ENCODE data around the gene PJA1. TPM values are rescaled to one million over a fixed set of nuclear protein-coding genes. Genes with fewer than 3 reads are reported as not detected.
A peak's percentile ranks its signal among the peaks of the same experiment; 100 is the strongest.

PJA1 gene
- total and polyA plus RNA-seq, 12 donors, result 4.7 to 49.6 (median 23.4) TPM

GRCh38 chrX:69139516-69139915 is 25.7 kb downstream of the PJA1 start:
- Histone ChIP-seq H3K36me3 (replicated peaks in 1 of 2) (no peaks in the 10 kb centered on the region), H3K27ac (peak overlapping the region in 1 of 5 donors; percentile 16), H3K27me3 (peaks cover 5% of the 10 kb centered on the region), H3K9me3 (replicated peaks in 1 of 3) (no peaks in the 10 kb centered on the region), H3K4me1 (replicated peaks in 1 of 2) (no peaks in the 10 kb centered on the region), H3K4me3 (no peak overlapping the region)
- 85 to 92% (median 86%) methylated on average over 7 to 10 of the region's 10 CpGs for WGBS, 4 donors
- intact Hi-C loops (cut with DNase I), result no loop called here
- no peak for DNase-seq
- no peak for TF ChIP-seq POLR2A (IDR thresholded peaks at IDR 0.05)
- TF ChIP-seq, protein P1, sequence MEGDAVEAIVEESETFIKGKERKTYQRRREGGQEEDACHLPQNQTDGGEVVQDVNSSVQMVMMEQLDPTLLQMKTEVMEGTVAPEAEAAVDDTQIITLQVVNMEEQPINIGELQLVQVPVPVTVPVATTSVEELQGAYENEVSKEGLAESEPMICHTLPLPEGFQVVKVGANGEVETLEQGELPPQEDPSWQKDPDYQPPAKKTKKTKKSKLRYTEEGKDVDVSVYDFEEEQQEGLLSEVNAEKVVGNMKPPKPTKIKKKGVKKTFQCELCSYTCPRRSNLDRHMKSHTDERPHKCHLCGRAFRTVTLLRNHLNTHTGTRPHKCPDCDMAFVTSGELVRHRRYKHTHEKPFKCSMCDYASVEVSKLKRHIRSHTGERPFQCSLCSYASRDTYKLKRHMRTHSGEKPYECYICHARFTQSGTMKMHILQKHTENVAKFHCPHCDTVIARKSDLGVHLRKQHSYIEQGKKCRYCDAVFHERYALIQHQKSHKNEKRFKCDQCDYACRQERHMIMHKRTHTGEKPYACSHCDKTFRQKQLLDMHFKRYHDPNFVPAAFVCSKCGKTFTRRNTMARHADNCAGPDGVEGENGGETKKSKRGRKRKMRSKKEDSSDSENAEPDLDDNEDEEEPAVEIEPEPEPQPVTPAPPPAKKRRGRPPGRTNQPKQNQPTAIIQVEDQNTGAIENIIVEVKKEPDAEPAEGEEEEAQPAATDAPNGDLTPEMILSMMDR (IDR thresholded peaks at IDR 0.05), result no peak

GRCh38 chrX:69138512-69138911 is 26.7 kb downstream of the PJA1 start:
- WGBS, 4 donors, result 52 to 80% (median 55%) methylated on average over 3 of the region's 3 CpGs

DNA sequence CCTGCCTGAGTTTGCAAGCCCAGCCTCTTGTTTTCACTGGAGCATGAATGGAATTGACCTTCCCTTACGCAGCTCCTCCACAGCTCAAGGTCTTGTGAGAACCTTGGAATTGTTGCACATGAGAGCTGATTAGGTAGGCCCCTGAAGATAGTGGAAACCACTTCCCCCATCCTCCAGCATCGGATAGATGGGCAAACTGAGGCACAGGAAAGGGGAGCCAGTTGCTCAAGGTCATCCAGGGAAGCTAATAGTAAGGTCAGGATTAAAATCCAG is 27.2 kb downstream of the PJA1 start:
- H3K9me3 ChIP-seq (replicated peaks in 1 of 3), result no peaks in the 10 kb centered on the region
- TF ChIP-seq POLR2A (IDR thresholded peaks at IDR 0.05), result no peak
- TF ChIP-seq, protein P1 (IDR thresholded peaks at IDR 0.05), result no peak
- H3K27ac ChIP-seq, result peak overlapping the region in 2 of 5 donors; percentile 37 to 79
- WGBS, 4 donors, result 17 to 50% (median 34%) methylated on average over 2 of the region's 2 CpGs
- intact Hi-C loops (cut with DNase I), result no loop called here
- DNase-seq, result no peak
- H3K36me3 ChIP-seq (replicated peaks in 1 of 2), result no peaks in the 10 kb centered on the region
- H3K4me1 ChIP-seq (replicated peaks in 1 of 2), result no peaks in the 10 kb centered on the region
- no peak overlapping the region for H3K4me3 ChIP-seq
- H3K27me3 ChIP-seq, result peaks cover 5% of the 10 kb centered on the region

More at GRCh38 chrX:69138512-69138911, 26.7 kb downstream of the PJA1 start:
- Histone ChIP-seq H3K36me3 (replicated peaks in 1 of 2) (no peaks in the 10 kb centered on the region), H3K4me3 (no peak overlapping the region), H3K27me3 (peaks cover 5% of the 10 kb centered on the region), H3K4me1 (replicated peaks in 1 of 2) (no peaks in the 10 kb centered on the region), H3K27ac (peak overlapping the region in 2 of 5 donors; percentile 37 to 79), H3K9me3 (replicated peaks in 1 of 3) (no peaks in the 10 kb centered on the region)
- DNase-seq, result no peak
- intact Hi-C loops (cut with DNase I), result no loop called here
- no peak for TF ChIP-seq POLR2A (IDR thresholded peaks at IDR 0.05)
- TF ChIP-seq, protein P1 (IDR thresholded peaks at IDR 0.05), result no peak

GRCh38 chrX:69137371-69138117 is 27.7 kb downstream of the PJA1 start:
- Histone ChIP-seq H3K36me3 (replicated peaks in 1 of 2) (no peaks in the 10 kb centered on the region), H3K4me3 (no peak overlapping the region), H3K4me1 (replicated peaks in 1 of 2) (no peaks in the 10 kb centered on the region), H3K27me3 (peaks cover 10% of the 10 kb centered on the region), H3K9me3 (replicated peaks in 1 of 3) (no peaks in the 10 kb centered on the region), H3K27ac (peak overlapping the region in 3 of 5 donors; percentile 22 to 79 (median 71))
- intact Hi-C loops (cut with DNase I), result no loop called here
- TF ChIP-seq, protein P1 (IDR thresholded peaks at IDR 0.05), result no peak
- no peak for TF ChIP-seq POLR2A (IDR thresholded peaks at IDR 0.05)
- WGBS, 4 donors, result 44 to 59% (median 50%) methylated on average over 6 to 11 of the region's 11 CpGs
- DNase-seq, result peak in 5 of 7 donors; percentile 18 to 51 (median 27)
